ENCODE data around the gene GPR149.

The GPR149 gene

DNA sequence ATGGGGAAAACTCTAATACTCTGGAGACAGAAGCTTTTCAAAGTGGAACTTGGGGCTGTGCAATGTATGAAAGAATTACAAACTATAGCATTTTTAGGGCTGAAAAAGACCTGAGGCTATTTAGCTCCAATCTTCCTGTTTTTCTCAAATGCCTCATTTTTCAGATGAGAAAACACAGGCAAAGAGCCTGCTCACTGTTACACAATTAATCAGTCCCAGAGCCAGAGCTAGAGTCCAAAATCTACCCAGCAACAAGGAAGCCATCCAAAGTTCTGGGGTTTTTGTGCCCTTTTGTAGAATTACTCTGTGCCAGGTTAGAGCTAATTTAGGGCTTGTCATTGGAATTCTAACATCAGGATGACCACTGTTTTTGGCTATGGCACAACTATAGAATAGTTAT is 45.5 kb downstream of the GPR149 start:
- H2AFZ ChIP-seq (ENCODE audit: low read depth, low read length, severe bottlenecking), result no peak overlapping the region

GRCh38 chr3:154378311-154378710 is 51.7 kb downstream of the GPR149 start:
- H4K20me1 ChIP-seq (ENCODE audit: low read depth, low read length), result no peaks in the 10 kb centered on the region
- no peak overlapping the region for H2AFZ ChIP-seq (ENCODE audit: low read depth, low read length, severe bottlenecking)
- no peak overlapping the region for H3K4me2 ChIP-seq (ENCODE audit: low read depth, low read length, poor library complexity, severe bottlenecking)
- TF ChIP-seq, protein P1, sequence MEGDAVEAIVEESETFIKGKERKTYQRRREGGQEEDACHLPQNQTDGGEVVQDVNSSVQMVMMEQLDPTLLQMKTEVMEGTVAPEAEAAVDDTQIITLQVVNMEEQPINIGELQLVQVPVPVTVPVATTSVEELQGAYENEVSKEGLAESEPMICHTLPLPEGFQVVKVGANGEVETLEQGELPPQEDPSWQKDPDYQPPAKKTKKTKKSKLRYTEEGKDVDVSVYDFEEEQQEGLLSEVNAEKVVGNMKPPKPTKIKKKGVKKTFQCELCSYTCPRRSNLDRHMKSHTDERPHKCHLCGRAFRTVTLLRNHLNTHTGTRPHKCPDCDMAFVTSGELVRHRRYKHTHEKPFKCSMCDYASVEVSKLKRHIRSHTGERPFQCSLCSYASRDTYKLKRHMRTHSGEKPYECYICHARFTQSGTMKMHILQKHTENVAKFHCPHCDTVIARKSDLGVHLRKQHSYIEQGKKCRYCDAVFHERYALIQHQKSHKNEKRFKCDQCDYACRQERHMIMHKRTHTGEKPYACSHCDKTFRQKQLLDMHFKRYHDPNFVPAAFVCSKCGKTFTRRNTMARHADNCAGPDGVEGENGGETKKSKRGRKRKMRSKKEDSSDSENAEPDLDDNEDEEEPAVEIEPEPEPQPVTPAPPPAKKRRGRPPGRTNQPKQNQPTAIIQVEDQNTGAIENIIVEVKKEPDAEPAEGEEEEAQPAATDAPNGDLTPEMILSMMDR (IDR thresholded peaks at IDR 0.05; ENCODE audit: insufficient read depth, low read length, poor library complexity, severe bottlenecking), result no peak
- no peaks in the 10 kb centered on the region for H3K9me3 ChIP-seq (ENCODE audit: insufficient read depth, low read length)
- no peaks in the 10 kb centered on the region for H3K36me3 ChIP-seq (ENCODE audit: low read length)
- no peaks in the 10 kb centered on the region for H3K27me3 ChIP-seq (ENCODE audit: low read length)
- H3K9me2 ChIP-seq (replicated peaks; ENCODE audit: insufficient read depth, low read length), result no peaks in the 10 kb centered on the region
- H3F3A ChIP-seq (ENCODE audit: insufficient read depth), result no peaks in the 10 kb centered on the region
- no peak overlapping the region for H3K27ac ChIP-seq (ENCODE audit: low read depth, low read length)
- no peak overlapping the region for H3K4me3 ChIP-seq (ENCODE audit: insufficient read depth, low read length, poor library complexity, severe bottlenecking)
- H3K79me2 ChIP-seq (ENCODE audit: insufficient read depth, low read length), result no peaks in the 10 kb centered on the region
- no peak overlapping the region for H3K9ac ChIP-seq (ENCODE audit: low read length)

More for the DNA sequence above, 45.5 kb downstream of the GPR149 start:
- H3K9ac ChIP-seq (ENCODE audit: low read length), result no peak overlapping the region
- H3K9me2 ChIP-seq (replicated peaks; ENCODE audit: insufficient read depth, low read length), result 0 out of 2 replicates have a peak, but pooled peaks cover 3% of the 10 kb centered on the region
- no peaks in the 10 kb centered on the region for H4K20me1 ChIP-seq (ENCODE audit: low read depth, low read length)
- no peak overlapping the region for H3K4me2 ChIP-seq (ENCODE audit: low read depth, low read length, poor library complexity, severe bottlenecking)
- no peak overlapping the region for H3K4me3 ChIP-seq (ENCODE audit: insufficient read depth, low read length, poor library complexity, severe bottlenecking)
- H3K27ac ChIP-seq (ENCODE audit: low read depth, low read length), result no peak overlapping the region
- H3K9me3 ChIP-seq (ENCODE audit: insufficient read depth, low read length), result no peaks in the 10 kb centered on the region
- no peaks in the 10 kb centered on the region for H3K36me3 ChIP-seq (ENCODE audit: low read length)
- H3F3A ChIP-seq (ENCODE audit: insufficient read depth), result no peaks in the 10 kb centered on the region
- no peaks in the 10 kb centered on the region for H3K79me2 ChIP-seq (ENCODE audit: insufficient read depth, low read length)
- TF ChIP-seq, protein P1 (IDR thresholded peaks at IDR 0.05; ENCODE audit: insufficient read depth, low read length, poor library complexity, severe bottlenecking), result no peak
- no peak for TF ChIP-seq EZH2phosphoT487 (conservative IDR thresholded peaks at IDR 0.05; ENCODE audit: low read length)
- H3K27me3 ChIP-seq (ENCODE audit: low read length), result no peaks in the 10 kb centered on the region

DNA sequence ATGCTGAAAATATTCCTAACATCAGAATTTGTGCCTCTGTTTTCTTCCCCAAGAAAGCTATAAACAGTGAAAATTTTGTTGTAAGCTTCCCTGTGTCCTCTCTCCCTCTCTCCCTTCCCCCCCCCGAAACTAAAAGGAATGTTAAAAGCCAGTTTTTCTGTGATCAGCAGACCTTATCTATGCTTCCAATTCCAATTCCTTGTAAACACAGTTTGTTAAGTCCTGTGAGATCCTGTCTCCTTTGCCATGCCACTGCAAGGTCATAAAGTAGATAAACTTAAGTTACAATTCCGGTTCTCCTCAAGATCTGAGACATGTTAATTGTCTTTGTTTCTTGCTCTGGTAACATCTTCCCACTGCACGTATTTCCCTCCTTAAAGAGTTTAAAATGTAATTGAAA is 62.8 kb downstream of the GPR149 start:
- Histone ChIP-seq H3K27ac (ENCODE audit: low read depth, low read length) (no peak overlapping the region), H3K36me3 (ENCODE audit: low read length) (no peaks in the 10 kb centered on the region)

More for the DNA sequence above, 62.8 kb downstream of the GPR149 start:
- Histone ChIP-seq H3K9me3 (ENCODE audit: insufficient read depth, low read length) (no peaks in the 10 kb centered on the region), H3K27me3 (ENCODE audit: low read length) (no peaks in the 10 kb centered on the region), H3K9me2 (replicated peaks; ENCODE audit: insufficient read depth, low read length) (no peaks in the 10 kb centered on the region; the same call in 1 of the 2 replicates), H3F3A (ENCODE audit: insufficient read depth) (no peaks in the 10 kb centered on the region), H3K79me2 (ENCODE audit: insufficient read depth, low read length) (no peaks in the 10 kb centered on the region), H4K20me1 (ENCODE audit: low read depth, low read length) (no peaks in the 10 kb centered on the region), H3K9ac (ENCODE audit: low read length) (no peak overlapping the region), H3K4me2 (ENCODE audit: low read depth, low read length, poor library complexity, severe bottlenecking) (no peak overlapping the region), H3K4me3 (ENCODE audit: insufficient read depth, low read length, poor library complexity, severe bottlenecking) (no peak overlapping the region), H2AFZ (ENCODE audit: low read depth, low read length, severe bottlenecking) (no peak overlapping the region)
- TF ChIP-seq, protein P1 (IDR thresholded peaks at IDR 0.05; ENCODE audit: insufficient read depth, low read length, poor library complexity, severe bottlenecking), result no peak
- no peak for TF ChIP-seq EZH2phosphoT487 (conservative IDR thresholded peaks at IDR 0.05; ENCODE audit: low read length)

All from SU-DHL-6 (cell line).